ENCODE results near the gene TTC17. TPM values are rescaled to one million over a fixed set of nuclear protein-coding genes. Genes with fewer than 3 reads are reported as not detected.

The TTC17 gene
- total RNA-seq, 2 donors from 2014 or later: 71.4 to 87.3 TPM

GRCh38 chr11:43440486-43440885, 81.8 kb downstream of the TTC17 start:
- Histone ChIP-seq H3K9me3 (no peaks in the 10 kb centered on the region), H3K4me3 (no peak overlapping the region), H3K27me3 (replicated peaks; ENCODE audit: insufficient read depth) (no peaks in the 10 kb centered on the region), H3K27ac (no peak overlapping the region), H3K36me3 (no peaks in the 10 kb centered on the region), H3K4me1 (replicated peaks) (no peaks in the 10 kb centered on the region)
- WGBS: 97% methylated on average over 2 of the region's 2 CpGs
- DNase-seq (ENCODE audit: low spot score): no peak
- intact Hi-C loops (cut with DNase I): no loop called here
- TF ChIP-seq POLR2AphosphoS5 (IDR thresholded peaks at IDR 0.05): no peak
- no peak for TF ChIP-seq POLR2A (IDR thresholded peaks at IDR 0.05)
- TF ChIP-seq CTCF (IDR thresholded peaks at IDR 0.05): no peak

DNA sequence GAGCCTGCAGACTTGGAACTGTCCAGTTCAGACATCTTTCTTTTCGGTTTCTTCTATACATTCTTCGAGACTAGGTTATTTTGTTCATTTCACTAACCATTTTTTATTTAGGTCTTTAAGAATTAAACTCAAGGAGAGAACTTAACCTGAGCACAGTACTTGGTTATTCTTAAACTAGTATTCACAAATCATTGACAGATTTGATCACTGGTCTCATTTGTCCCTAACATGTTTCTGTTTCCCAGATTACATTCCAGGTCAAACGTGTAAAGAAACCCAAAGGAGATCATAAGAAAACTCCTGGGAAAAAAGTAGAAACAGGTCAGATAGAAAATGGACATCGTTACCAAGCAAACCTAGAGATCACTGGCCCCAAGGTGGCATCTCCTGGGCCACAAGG, 85.1 kb downstream of the TTC17 start:
- Histone ChIP-seq H3K9me3 (no peaks in the 10 kb centered on the region), H3K27ac (no peak overlapping the region), H3K4me1 (replicated peaks) (no peaks in the 10 kb centered on the region), H3K36me3 (peaks cover 0 to 3% of the 10 kb centered on the region in 2 donors), H3K4me3 (no peak overlapping the region), H3K27me3 (replicated peaks; ENCODE audit: insufficient read depth) (no peaks in the 10 kb centered on the region)
- TF ChIP-seq POLR2A (IDR thresholded peaks at IDR 0.05) (no peak), CTCF (IDR thresholded peaks at IDR 0.05) (no peak), POLR2AphosphoS5 (IDR thresholded peaks at IDR 0.05) (no peak)
- 93% methylated on average over 4 of the region's 4 CpGs for WGBS
- DNase-seq (ENCODE audit: low spot score): no peak
- intact Hi-C loops (cut with DNase I): no loop called here

GRCh38 chr11:43447151-43447550, 88.4 kb downstream of the TTC17 start:
- Histone ChIP-seq H3K27me3 (replicated peaks; ENCODE audit: insufficient read depth) (no peaks in the 10 kb centered on the region), H3K36me3 (peaks cover 0 to 8% of the 10 kb centered on the region in 2 donors), H3K9me3 (no peaks in the 10 kb centered on the region), H3K4me1 (replicated peaks) (no peaks in the 10 kb centered on the region), H3K4me3 (no peak overlapping the region), H3K27ac (no peak overlapping the region)
- intact Hi-C loops (cut with DNase I): no loop called here
- no peak for DNase-seq (ENCODE audit: low spot score)
- no peak for TF ChIP-seq POLR2A (IDR thresholded peaks at IDR 0.05)
- no peak for TF ChIP-seq POLR2AphosphoS5 (IDR thresholded peaks at IDR 0.05)
- no peak for TF ChIP-seq CTCF (IDR thresholded peaks at IDR 0.05)

DNA sequence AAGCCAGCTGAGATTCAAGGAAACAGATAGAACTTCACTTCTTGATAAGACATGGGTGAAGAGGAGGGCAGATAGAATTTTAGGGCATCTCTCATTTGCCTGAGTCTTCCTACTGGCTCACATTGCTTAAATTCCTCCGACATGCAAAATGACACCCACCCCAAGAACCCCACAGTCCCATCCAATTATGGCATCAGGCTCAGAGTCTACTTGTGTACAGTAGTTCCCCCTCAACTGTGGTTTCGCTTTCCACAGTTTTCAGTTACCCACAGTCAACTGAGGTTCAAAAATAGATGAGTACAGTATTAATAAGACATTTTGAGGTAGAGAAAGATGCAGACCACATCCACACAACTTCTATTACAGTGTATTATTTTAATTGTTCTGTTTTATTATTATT, 99.8 kb downstream of the TTC17 start:
- intact Hi-C loops (cut with DNase I): no loop called here
- Histone ChIP-seq H3K4me3 (no peak overlapping the region), H3K36me3 (no peaks in the 10 kb centered on the region), H3K27me3 (replicated peaks; ENCODE audit: insufficient read depth) (no peaks in the 10 kb centered on the region), H3K4me1 (replicated peaks) (no peaks in the 10 kb centered on the region), H3K9me3 (no peaks in the 10 kb centered on the region), H3K27ac (no peak overlapping the region)
- TF ChIP-seq POLR2AphosphoS5 (IDR thresholded peaks at IDR 0.05) (no peak), POLR2A (IDR thresholded peaks at IDR 0.05) (no peak), CTCF (IDR thresholded peaks at IDR 0.05) (no peak)
- 94% methylated on average over 2 of the region's 2 CpGs for WGBS
- DNase-seq (ENCODE audit: low spot score): no peak

DNA sequence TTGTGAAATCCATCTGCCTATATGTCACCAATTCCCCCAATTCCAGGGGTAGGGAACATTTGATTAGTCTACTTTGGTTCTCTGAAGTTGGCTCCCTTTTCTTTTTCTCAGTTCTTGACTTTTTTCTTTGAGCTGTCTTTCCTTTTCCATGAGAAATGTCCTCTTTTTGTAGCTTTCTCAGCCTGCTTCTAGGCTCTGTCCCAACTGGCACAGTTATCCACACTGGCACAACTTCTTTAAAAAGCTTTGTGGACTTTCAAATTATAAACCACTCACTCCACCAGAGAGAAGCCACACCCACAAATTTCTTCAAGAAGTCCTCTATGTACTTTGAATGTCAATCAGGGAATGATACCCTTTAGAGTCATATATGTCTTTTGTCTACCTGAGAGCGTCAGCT, 100.5 kb downstream of the TTC17 start:
- intact Hi-C loops (cut with DNase I): no loop called here
- no peaks in the 10 kb centered on the region for H3K27me3 ChIP-seq (replicated peaks; ENCODE audit: insufficient read depth)
- H3K36me3 ChIP-seq: no peaks in the 10 kb centered on the region
- H3K9me3 ChIP-seq: no peaks in the 10 kb centered on the region
- H3K27ac ChIP-seq: no peak overlapping the region
- no peak for DNase-seq (ENCODE audit: low spot score)
- WGBS: 100% methylated on average over 1 of the region's 1 CpG
- H3K4me1 ChIP-seq (replicated peaks): no peaks in the 10 kb centered on the region
- no peak for TF ChIP-seq POLR2AphosphoS5 (IDR thresholded peaks at IDR 0.05)
- no peak for TF ChIP-seq CTCF (IDR thresholded peaks at IDR 0.05)
- TF ChIP-seq POLR2A (IDR thresholded peaks at IDR 0.05): no peak
- no peak overlapping the region for H3K4me3 ChIP-seq
